GM18498 (cell line): Measurements from ENCODE around the gene GPR161.
"Not testable (repeated sequence)": the region's sequence is repeated elsewhere in the genome, so short reads cannot be mapped to it uniquely, and the experiment has no call there.

ENCODE experiments used
- ATAC-seq: cut with Tn5 transposase; IDR thresholded peaks from one replicate; pipeline ENCODE4 v1.9.1; 2021; ENCODE audit warnings: mild to moderate bottlenecking, moderate library complexity; ENCODE audit not compliant: unreplicated experiment

The GPR161 gene, protein sequence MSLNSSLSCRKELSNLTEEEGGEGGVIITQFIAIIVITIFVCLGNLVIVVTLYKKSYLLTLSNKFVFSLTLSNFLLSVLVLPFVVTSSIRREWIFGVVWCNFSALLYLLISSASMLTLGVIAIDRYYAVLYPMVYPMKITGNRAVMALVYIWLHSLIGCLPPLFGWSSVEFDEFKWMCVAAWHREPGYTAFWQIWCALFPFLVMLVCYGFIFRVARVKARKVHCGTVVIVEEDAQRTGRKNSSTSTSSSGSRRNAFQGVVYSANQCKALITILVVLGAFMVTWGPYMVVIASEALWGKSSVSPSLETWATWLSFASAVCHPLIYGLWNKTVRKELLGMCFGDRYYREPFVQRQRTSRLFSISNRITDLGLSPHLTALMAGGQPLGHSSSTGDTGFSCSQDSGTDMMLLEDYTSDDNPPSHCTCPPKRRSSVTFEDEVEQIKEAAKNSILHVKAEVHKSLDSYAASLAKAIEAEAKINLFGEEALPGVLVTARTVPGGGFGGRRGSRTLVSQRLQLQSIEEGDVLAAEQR

DNA sequence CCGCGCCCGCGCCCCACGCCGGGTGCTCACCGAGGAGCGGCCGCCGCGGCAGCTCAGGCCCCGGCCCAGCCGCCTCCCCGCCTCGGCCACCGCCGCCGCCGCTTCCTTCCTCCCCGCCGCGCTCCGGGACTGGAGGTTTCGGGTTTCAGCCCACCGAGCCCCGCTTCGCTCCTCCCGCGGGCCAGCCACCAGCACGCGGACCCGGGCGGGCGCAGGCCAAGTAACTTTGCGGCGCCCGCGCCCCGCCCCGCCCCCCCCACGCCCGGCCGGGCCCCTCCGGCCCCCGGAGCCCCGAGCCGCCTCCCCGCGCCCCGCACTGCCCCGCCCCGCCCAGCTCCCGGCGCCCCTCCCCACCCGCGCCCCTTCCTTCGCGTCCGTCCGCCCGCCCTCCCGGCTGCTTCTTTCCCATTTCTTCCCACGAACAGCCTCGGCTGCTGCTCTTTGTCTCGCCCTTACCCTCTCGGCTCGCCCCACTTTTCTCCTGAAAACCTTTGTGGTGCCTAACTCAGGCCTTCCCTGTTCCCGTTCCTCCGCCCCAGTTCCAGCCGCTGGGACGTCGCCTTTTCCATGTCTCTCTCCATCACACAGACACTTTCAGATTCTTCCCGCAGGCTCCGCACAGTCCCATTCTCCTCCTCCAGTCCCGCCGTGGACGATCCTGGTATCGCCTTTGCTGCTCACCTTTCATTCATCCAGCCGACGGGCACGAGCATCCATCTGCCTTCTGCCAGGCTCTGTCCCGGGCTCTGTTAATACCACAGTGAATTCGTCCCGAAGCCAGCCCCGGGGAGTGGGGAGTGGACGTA, at the start of gene GPR161:
Gene GPR161 (minus strand): TSS at position 222 of the 806 bp plus-strand sequence. CDS start 32,080 bp downstream, outside the sequence.
- peak; percentile 63 for ATAC-seq

DNA sequence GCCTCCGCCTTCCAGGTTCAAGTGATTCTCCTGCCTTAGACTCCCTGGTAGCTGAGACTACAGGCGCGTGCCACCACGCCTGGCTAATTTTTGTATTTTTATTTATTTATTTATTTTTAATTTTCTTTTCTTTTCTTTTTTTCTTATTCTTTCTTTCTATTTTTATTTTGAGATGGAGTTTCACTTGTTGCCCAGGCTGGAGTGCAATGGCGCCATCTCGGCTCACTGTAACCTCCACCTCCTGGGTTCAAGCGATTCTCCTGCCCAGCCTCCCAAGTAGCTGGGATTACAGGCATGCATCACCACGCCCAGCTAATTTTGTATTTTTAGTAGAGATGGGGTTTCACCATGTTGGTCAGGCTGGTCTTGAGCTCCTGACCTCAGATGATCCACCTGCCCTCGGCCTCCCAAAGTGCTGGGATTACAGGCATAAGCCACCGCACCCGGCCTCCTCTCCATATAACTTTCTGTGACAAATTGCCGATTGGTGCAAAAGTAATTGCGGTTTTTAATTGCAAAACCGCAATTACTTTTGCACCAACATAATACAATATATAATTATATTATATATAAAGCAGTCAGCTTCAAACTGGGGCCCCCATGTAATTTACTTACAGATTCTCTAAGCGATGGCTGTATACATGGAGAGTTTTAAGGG, 44.5 kb upstream of the GPR161 start:
- ATAC-seq = not testable (repeated sequence)

GRCh38 chr1:168180148-168180524, 43.4 kb upstream of the GPR161 start:
- ATAC-seq = no peak

- ATAC-seq = no peak
These were observed 42.9 kb upstream of the GPR161 start for GRCh38 chr1:168179438-168180147.

- ATAC-seq = peak; percentile 94
These were observed 42.1 kb upstream of the GPR161 start, which contains the start of gene TIPRL for GRCh38 chr1:168178638-168179437. TIPRL (plus strand) TSS chr1:168178962; CDS start chr1:168179078, 116 bp downstream.

GRCh38 chr1:168178227-168178637, 41.5 kb upstream of the GPR161 start:
- ATAC-seq = no peak

- no peak for ATAC-seq
These were observed 35.7 kb upstream of the GPR161 start for GRCh38 chr1:168172250-168172915.

DNA sequence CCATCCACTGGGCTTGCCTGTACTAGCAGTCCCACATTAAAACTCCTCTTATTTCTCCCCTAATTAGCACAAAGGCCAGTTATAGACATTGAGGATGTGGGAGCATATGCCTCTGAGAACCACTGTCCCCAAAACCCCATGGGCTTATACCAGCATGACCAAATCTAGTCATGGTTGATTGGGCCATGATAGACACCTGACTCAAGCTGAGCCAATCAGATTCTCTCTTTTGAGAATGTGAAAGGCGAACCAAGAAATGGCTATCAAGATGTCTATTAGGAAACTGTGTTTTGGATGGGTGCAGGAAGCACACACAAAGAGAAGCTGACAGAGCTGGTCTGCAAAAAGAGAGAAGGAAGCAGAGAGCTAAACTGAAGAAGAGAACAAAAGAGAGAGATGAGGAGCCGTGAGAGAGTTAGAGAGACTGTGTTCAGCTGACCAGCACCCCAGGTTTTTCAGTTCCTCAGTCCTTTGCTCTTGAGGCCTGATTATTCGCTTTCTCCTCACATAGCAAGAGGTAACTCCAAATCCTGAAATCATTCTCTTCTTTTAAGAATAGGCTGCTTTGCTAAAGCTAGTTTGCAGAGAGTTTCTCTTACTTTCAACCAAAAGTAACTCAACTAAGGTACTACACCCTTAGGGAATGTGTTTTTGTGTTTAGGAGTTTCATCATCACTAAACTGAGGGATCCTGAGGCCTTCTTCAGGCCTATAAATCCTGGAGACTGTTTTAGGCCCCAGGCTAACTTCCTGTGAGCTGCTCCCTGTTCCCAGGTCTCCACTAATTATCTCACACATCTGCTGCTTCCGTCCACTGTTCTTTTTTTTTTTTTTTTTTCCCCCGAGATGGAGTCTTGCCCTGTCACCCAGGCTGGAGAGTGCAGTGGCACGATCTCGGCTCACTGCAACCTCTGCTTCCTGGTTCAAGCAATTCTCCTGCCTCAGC, 34.1 kb upstream of the GPR161 start:
- no peak for ATAC-seq

GRCh38 chr1:168167806-168168205, 31.1 kb upstream of the GPR161 start:
- no peak for ATAC-seq

GRCh38 chr1:168164771-168165170, 28.0 kb upstream of the GPR161 start:
- ATAC-seq = no peak

GRCh38 chr1:168163670-168164069, 26.9 kb upstream of the GPR161 start:
- ATAC-seq = no peak

DNA sequence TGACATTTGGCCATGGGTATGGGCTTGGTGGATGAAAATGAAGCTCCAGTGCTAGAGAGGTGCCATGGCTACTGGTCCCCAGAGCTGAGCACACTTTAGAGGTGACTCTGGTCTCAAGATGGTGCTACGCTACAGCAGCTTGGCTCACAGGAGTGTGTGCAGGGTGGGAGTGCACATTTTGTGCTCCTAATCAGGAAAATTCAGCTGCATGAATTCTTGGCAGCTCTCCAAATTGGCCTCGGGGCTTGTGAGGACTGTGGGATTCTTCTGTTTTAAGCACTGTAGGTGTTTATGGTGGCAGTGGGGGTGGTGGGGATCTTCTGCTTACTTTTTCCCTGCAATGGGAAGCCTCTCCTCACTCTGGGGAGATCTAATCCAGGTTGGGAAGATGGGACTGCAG, 24.7 kb upstream of the GPR161 start:
- no peak for ATAC-seq

DNA sequence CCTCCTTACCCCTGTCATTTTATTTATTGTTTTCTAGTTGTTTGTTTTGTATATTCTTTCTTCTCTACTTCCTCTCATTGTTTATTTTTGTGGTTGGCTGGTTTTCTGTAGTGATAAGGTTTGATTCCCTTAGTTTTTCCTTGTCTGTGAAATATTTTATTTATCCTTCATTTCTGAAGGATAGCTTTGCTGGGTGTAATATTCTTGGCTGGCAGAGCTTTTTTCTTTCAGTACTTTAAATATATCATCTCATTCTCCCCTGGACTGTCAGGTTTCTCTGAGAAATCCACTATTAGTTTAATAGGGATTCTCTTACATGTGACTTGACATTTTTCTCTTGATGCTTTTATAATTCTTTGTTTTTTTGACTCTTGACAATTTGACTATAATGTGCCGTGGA, 23.2 kb upstream of the GPR161 start:
- no peak for ATAC-seq

- ATAC-seq = no peak
These were observed 22.5 kb upstream of the GPR161 start for GRCh38 chr1:168159251-168159650.

- no peak for ATAC-seq
These were observed 20.9 kb upstream of the GPR161 start for GRCh38 chr1:168157638-168158037.

- no peak for ATAC-seq
These were observed 19.2 kb upstream of the GPR161 start for GRCh38 chr1:168155910-168156309.

GRCh38 chr1:168154707-168155106, 18.0 kb upstream of the GPR161 start:
- not testable (repeated sequence) for ATAC-seq

GRCh38 chr1:168151935-168152334, 15.2 kb upstream of the GPR161 start:
- ATAC-seq = no peak
